Measurements from ENCODE around the gene SPTLC2.

- no peak for TF ChIP-seq CTCF (IDR thresholded peaks at IDR 0.05)
- TF ChIP-seq POLR2A (IDR thresholded peaks at IDR 0.05), result no peak
Measured at GRCh38 chr14:77599889-77600288, 16.5 kb downstream of the SPTLC2 start.
